DMS153 (cell line): ENCODE results near the gene UBE2E2.

Source experiments
- DNase-seq: peaks from one replicate; lab custom pipeline; 2025; lab: John Stamatoyannopoulos, UW

UBE2E2 gene

DNA sequence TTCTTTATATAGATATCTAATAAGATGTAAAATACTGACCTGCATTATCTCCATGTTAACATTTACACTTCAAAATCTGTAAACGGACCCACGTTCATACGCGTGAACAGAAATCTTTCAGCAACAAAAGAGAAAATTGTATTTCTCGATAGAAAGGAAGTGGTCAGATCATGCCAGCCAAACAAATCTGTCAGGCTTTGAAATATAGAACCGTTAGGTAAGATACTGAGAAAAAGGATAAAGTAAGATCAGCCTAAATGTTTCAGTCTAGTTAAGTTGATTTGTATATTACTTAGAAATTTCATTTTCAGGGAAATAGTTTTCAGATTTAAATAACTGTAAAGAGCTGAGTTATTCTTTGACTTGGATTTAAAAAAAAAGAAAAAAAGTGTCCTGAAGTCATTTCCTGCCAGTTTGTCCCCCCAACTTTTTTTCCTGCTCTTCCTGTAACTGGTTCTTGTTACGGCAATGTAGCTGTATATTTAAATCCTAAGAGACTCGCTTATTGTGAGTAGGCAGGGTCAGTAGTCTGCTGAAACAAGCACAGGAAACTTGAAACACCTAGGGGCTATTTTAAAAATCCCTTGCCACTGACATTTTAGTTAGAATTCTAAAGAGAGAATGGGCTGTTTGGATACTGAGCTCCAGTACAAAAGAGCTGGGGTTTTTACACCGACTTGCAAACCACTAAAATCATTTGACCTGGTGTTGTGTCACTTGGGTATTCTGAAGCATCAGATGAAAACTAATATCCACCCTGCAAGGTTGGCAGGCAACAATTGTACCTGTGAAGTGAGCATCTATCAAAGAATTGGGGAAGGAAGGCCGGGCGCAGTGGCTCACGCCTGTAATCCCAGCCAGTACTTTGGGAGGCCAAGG is 237.5 kb downstream of the UBE2E2 start:
- no peak for DNase-seq

DNA sequence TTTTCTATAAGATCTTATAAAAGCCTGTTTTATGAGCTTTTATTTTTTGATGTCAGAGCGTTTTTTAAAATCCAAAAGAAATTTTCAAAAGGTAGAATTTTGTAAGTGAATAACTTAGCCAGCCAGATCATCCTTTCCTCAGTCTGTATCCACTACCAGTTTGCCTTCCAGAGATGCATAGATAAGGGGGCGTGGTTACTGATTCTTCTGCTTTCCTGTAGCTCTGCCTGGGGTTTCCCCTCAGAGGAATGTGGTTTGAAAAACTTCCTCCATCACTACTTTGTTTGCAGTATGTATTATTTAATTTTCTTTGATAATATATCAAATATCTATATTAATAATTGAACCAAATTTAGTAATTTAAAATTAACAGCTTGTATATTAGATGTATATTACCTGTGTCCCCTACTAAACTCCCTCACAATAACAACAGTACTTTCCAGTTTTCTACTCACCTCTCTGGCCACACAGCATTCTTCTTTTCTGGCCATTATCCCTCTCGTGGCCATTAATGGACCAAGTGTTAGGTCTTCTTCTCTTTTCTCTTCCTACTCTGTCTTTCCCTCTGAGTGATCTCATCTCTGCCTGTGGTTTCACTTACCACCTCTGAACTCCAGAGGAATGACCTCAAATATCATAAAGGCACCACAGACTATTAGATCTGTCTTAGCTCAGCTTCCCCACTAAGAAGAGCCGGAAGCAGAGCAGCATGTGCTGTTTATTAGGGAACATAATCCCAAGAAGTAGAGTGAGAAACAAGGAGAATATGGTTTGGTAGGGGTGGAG is 239.7 kb downstream of the UBE2E2 start:
- no peak for DNase-seq

DNA sequence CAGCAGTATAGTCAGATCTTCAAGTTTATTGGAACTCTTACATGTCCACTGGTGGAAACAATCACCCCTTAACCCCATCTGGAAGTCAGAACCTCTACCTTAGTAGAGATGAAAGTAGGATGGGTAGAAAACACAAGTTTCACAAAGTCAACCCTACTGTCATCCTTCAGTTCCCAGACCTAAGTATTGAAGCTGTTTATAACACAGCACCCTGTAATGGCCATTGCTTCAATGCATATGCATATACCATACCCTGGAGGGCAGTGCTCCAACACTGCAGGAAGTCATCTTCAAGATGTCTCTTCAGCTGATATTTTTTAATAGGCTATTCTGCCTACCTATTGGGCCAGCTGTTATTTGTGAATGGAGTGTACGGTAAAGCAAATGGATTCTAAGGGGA is 241.3 kb downstream of the UBE2E2 start:
- DNase-seq: no peak

DNA sequence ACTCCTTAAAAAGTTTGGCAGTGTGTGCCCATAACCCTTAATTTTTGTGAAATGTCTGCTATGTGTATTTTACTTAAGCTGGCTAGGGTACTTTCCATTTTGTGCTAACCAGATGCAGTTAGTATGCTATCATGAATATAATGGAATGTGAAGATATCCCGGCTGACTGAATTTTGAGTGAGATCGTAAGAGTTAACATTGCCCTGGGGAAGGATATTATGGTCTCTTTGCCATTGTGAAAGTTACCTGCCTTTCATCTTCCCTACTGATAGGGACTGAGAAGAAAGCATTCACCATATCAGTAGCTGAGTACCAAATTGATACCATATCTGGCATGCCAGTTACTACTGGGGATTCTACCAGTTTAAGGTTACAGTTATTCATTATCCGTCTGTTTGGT is 243.2 kb downstream of the UBE2E2 start:
- no peak for DNase-seq

DNA sequence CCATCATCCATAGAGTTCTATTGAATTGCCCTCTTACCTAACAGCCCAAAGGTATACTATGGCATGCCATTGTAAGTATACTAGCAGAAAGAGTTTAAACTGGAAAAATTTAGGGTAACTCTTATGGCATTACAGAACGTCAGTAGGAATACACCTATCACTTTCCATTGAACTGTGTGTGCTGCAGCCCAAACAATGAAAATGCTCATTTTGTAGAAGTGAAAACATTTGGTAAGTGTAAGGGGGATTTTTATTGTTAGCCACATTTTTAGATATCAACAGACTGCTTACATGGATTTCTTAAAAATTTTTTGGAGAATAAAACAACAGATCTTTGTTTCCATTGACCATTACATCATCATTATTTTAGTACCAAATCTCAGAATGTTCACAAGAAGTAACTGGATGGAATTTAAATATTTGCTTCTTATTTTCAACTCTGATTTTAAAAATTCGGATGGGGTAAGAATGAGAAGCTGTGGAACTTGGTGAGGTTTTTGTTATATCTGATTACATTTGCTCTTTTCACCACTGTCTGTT is 245.9 kb downstream of the UBE2E2 start:
- DNase-seq: no peak

DNA sequence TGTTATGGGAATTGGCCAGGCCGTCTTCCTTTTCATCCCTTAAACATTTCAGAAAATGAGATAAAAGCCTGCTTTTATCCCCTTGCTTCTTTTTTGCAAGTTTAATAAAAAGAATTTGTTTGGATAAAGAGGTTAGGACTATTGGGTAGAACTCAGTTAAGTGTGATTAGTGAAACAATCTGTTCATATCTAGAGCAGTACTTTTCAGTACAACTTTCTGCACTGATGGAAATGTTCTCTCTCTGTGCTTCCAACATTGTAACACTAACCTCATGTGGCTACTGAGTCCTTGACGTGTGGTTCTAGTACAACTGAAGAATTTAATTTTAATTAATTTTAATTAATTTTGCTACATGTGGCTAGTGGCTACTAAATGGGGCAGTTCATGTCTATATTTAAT is 246.9 kb downstream of the UBE2E2 start:
- no peak for DNase-seq

DNA sequence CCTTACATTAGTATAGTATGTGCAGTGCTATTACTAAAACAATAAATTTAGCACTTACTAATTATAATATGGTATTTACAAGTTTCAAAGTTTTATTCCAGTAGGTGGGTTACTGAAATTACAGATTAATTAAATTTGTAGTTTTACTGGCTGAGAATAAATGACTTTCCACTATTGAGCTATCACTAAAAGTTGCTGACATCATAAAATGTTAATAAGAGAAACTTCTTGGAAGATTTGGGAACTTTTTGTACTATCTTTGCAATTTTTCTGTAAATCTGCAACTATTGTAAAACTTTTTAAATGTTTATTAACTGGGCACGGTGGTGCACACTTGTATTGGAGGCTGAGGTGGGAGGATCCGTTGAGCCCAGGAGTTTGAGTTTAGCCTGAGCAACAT is 247.7 kb downstream of the UBE2E2 start:
- DNase-seq: no peak

DNA sequence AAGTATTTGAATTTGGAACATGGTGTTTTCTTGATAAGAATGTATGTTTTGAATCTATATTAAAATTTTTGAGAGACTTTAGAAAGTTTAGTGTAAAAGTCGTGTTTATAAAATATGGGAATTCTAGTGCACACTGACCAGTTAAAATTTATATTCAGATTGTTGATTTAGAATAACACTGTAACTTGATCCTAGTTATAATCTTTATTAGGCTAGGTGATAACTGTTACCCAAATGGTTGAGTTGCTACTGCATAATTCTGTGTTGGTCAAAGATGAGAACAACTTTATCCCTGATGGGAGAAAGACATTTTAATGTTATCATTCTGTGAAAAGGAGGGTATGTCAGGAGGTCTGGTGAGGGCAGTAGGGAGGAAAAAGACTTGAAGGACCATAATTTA is 249.3 kb downstream of the UBE2E2 start:
- no peak for DNase-seq

DNA sequence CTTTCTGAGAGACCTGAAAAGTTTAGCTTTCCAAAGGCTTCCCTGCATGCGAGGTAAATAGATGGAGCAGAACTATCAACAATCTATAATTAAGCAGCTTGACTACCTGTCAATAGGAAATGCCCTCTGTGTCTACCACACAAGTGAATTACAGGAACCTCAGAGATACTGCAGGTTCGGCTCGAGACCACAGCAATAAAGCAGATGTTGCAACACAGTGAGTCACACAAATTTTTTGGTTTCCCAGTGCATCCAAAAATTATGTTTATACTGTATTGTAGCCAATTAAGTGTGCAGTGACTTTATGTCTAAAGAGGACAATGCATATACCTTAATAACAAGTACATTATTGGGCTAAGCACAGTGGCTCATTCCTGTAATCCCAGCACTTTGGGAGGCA is 252.0 kb downstream of the UBE2E2 start:
- no peak for DNase-seq

DNA sequence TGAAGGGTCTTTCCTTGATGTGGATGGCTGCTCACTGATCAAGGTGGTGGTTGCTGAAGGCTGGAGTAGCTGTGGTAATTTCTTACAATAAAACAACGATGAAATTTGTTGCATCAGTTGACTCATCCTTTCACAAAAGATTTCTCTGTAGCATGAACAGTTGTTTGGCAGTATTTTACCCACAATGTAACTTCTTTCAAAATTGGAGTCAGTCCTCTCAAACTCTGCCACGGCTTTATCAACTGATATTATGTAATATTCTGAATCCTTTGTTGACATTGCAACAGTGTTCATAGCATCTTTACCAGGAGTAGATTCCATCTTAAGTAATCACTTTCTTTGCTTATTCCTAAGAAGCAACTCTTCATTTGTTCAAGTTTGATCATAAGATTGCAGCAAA is 252.6 kb downstream of the UBE2E2 start:
- no peak for DNase-seq

DNA sequence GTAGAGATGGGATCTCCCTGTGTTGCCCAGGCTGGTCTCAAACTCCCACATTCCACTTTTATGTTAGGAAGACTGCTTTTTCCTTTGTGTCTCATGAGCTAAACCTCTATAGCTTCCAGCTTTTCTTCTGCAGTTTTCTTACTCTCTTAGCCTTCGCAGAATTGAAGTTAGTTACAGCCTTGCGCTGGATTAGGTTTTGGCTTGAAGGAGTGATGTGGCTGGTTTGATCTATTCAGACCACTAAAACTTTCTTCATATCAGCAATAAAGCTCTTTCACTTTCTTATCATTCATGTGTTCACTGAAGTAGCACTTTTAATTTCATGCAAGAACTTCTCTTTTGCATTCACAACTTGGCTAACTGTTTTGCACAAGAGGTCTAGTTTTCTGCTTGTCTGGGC is 254.6 kb downstream of the UBE2E2 start:
- DNase-seq: no peak

DNA sequence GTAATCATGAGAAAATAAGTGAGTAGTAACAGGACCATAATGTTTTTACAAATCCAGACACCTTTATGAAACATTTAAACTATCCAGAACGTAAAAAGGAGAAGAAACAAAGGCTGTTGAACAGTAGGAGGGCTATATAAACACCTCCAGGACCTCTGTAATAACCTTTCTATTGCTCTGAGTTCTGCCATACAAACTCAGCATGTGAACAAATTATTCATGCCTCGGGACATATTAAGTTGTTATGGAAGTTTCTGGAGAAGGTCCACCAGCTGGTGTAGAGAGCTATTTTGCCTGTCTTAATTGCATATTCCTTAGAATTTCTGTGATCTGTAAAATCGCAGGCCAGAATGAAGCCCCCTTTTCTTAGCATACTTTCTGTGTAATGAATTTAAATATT is 256.3 kb downstream of the UBE2E2 start:
- no peak for DNase-seq

DNA sequence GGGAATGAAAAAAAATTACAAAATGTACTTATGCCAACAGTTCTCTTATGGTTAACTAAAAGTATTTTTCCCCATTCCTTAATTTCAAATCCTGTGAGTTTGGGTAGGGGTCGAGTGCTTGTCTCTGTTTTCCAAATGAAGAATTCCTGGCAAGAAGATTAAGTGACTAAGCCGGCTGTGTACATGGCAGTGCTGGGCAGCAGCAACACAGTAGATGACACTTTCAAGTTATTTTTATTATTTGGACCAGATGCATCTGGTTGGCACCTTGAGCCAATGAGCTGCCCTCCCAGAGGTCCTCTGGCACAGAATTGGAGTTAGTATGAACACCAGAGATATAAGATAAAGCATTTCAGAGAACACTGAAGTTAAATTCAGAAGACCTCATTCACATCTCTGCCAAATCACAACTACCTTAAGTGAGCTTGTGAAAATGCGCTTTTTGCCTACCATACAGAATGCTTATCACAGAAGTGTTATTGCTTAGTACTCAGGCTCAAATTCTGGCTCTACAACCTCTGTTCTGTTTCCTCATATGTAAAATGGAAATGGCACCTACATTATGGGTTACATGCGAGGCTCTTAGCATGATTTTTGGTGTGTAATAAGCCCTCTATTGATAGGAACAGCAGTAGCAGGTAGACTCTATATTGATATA is 256.9 kb downstream of the UBE2E2 start:
- no peak for DNase-seq

DNA sequence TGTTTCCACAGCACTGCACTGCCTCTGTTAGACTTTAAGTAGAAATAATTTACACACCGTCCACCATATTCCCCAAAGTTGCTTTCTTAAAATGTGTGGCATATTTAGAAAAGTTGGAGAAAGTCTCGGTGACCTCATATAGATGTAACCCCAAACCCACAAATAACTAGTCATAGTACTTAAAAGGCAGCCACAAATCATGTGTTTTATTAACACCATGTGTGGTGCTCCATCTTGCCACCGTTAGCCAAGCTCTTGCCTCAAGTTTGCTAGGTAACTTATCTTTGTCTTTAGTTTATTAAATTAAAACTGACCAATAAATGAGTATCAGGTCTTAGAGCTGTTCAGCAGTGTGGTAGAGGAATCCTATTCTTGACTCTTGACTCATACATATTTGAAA is 257.9 kb downstream of the UBE2E2 start:
- no peak for DNase-seq

DNA sequence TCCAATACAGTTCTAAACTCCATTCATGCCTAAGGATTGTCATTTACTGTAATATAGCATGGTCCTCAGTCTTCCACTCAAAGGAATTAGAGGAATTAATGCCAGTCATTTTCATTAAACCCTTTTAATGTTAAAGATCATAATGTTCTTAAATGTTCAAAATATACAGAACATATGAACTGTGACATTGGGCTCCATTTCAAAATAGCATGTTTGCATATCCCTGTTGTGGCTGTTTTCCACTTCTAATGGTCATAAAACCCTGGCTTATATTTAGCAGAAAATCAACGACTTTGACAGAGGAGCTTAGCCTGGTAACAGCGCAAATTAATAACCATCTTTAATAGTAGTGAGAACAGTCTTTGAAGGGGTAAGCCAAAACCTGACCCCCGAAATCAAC is 260.7 kb downstream of the UBE2E2 start:
- no peak for DNase-seq

DNA sequence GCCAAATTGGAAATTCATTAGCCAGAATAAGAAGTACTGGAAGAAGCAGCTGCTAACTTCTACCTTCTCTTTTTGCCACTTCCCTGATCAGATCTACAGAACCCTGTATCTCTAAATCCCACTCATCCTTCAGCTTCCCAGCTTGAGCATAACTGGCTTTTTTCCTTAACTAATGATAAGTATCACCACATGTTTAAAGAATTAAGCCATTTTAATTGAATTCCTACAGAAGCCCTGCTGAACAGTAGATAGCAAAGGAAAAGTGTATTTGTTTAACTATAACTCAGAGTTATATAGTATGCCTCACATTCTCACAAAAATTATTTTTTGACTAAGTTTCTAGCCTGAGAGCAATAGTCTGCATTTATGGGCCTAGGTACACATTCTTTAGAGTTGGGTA is 262.4 kb downstream of the UBE2E2 start:
- DNase-seq: no peak

DNA sequence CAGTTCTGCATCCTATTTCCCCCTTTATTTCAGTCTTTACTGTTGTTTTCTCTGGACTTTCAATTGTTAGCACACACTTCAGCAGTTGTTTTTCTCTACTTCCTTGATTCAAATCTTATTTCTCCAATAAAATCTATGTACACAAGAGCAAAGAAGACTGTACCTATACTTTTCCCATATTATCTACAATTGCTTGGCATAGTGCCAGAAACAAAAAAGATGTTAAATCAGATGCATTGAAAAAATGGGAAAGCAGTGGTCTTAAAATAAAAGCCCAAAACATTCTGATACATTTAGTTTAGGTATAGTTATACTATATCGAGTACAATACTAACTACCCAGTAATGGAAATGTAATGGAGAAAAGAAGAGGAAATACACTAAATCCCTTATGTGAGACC is 265.1 kb downstream of the UBE2E2 start:
- no peak for DNase-seq

DNA sequence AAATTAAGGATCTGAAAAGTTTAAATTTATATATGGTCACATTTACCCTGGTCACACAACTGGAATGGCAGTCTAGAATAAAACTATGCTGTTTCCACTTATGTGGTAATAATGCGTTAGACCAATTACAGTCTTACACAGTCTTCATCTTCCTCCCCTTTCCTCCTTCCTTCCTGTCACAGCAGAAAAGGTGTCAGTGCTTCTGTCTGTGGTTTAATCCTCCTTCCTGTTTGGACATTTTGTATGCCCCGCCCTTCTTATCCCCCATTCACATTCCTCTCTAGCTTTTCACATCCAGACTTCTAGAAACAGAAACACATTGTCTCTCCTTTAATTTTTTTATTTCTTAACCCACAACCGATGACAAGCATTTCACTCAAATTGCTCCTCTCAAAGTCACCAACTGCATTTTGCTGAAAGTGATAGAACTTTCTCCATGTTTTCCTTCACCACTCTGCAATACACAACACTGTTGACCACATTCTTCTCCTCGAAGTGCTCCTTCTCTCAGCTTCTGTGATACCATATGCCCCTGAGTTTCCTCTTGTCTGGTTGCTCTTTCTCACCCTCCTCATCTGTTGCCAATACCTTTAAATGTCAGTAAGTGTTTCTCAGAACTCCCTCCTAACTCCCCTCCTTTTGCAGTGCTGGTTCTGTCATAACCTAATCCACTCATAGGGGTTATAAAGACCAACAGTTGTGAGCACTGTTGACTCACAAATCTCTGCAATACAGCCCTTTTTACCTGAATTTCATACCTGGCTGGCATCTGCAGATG is 271.6 kb downstream of the UBE2E2 start:
- no peak for DNase-seq

DNA sequence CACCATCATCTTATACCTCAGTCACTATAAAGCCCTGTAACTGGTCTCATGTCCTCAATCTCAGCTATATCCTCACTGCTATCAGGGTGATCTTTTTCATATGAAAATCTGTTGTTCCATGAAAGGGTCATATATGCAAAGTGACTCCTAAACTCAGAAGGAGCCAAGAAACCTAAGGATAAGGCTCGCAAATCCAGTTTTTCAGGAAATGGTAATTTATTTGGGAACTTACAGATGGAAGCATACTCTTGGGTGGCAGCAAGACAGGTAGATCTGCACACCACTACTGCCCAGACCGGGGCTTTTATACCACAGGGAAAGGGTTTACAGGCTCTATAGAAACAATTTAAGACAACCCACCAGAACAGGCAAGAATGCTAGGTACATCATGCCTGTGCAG is 272.3 kb downstream of the UBE2E2 start:
- no peak for DNase-seq

DNA sequence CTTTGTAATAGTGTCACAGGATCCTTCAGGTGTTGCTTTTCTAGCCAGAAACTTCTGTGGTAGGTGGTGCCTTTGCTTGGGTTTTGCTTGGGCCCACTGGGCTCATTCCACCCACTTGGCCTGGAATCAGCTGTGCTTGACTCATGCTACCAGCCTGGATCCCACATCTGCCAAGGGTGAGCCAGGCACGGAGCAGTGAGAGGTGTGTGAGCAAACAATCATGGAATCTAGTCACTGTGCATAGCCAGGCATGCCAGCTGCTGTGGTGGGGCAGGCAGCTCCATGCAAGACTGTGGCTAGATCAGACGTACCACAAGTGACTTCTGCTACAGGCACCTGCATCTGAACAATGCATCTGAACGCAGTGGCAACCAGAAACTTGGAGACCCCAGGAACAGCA is 275.9 kb downstream of the UBE2E2 start:
- DNase-seq: no peak

DNA sequence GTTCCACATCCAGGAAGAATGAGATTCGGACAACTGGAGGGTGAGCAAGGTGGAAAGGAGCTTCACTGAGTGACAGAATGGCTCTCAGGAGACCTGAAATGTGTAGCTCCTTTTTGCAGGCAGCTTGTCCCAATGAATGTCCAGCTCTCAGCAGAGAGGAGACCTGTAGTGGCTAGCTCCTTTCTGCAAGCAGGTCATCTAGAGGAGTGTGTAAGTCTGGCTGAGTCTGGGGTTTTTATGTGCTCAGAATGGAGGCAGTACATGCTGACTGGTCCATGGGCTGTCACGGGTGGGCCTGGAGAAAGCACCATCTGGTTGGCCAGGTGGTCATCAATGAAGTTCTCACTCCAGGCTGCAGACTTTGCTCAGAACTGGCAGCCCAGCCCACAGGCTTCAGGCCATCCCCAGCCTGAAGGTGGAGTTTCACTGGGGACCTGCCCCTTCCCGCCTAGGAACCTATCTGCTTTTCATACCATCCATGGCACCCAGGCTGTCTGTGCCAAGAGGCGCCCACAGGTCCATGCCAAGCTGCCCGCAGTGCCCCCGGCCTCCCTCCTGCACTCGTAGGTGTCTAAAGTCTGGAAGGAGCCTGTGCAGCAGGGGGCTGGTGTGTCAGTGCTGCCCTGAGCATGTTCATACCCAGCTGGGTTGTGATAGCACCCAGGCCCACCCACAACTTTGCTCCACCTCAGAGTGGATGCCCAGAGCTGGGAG is 276.6 kb downstream of the UBE2E2 start:
- no peak for DNase-seq
